ENCODE results near the gene USP40. TPM values are rescaled to one million over a fixed set of nuclear protein-coding genes. Genes with fewer than 3 reads are reported as not detected.

USP40 gene
- total and polyA plus RNA-seq, 2 donors = 16.0 to 59.6 TPM

DNA sequence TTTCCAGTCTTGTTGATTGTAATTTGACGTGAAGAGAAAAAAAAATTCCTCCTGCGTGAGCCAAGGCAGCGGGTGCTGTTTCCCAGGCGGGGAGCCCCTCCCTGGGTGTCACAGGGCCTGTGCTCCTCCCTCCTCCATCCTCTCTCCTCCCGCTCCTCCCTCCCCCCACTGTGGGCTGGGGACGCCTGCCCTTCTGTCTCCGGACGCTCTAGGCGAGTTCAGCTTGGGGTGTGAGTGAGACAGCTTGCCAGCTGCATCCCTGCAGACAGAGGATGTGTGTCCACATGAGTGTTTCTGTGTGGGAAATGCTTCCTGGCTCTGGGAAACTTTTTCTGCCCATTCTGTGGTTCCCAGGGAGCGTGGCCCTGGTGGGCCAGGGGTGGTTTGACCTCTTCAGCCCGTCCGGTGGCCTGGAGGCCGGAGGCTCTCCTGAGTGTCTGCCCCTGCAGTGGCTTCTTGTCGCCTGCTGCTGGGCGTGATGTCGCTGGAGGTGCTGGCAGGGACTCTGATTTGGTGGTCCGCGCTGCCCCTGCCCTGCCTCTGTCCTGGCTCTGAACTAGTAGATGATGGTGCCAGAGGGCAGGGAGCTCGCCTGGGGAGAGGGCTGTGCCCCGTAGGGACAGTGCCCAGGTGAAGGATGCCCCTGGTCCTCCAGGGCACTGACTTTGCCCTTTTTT, 96.4 kb downstream of the USP40 start:
- DNase-seq (ENCODE audit: extremely low spot score) = no peak
- H3K36me3 ChIP-seq (ENCODE audit: insufficient read depth) = no peaks in the 10 kb centered on the region
- no peaks in the 10 kb centered on the region for H3K4me1 ChIP-seq (ENCODE audit: insufficient read depth)
- H3K27ac ChIP-seq (ENCODE audit: low read depth) = no peak overlapping the region
- 62% methylated on average over 20 of the region's 20 CpGs for WGBS
- H3K4me3 ChIP-seq (ENCODE audit: low read depth, low read length) = no peak overlapping the region

DNA sequence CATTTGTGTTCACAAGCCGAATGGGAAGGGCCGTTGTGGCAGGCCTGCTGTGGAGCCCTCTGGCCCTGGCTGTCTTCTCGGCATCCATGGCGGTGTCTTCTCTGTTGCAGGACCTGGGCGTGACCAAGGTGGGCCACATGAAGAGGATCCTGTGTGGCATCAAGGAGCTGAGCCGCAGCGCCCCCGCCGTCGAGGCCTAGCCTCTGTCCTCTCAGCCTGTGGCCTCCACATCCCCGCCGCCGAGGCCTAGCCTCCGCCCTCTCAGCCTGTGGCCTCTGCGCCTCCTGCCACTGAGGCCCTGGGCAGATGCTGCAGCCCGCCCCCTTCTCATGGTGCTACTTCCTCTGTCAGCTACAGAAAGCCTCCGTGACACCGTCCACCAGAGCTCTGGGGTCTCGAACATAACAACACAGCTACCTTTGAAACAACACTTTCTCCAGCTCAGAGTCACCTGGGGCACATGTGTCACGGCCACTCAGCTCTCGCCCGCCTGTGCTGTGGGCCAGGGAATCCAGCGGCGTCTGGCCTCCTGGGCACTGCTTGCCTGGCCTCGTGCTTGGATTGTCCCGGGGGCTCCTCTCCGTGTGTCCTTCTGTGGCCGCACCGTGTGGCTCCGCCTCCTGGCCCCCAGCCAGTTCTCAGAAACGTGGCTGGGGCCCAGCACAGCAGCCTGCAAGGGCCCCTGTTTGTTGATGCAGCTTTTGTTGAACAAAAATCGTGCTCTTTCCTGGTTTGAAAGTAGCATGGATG, 97.1 kb downstream of the USP40 start:
- H3K4me1 ChIP-seq (ENCODE audit: insufficient read depth) = no peaks in the 10 kb centered on the region
- no peak overlapping the region for H3K4me3 ChIP-seq (ENCODE audit: low read depth, low read length)
- H3K36me3 ChIP-seq (ENCODE audit: insufficient read depth) = no peaks in the 10 kb centered on the region
- H3K27ac ChIP-seq (ENCODE audit: low read depth) = peak overlapping the region; percentile 33
- DNase-seq (ENCODE audit: extremely low spot score) = no peak
- WGBS = 73% methylated on average over 32 of the region's 32 CpGs

- no peaks in the 10 kb centered on the region for H3K4me1 ChIP-seq (ENCODE audit: insufficient read depth)
- DNase-seq (ENCODE audit: extremely low spot score) = no peak
- WGBS = 95% methylated on average over 8 of the region's 8 CpGs
- H3K36me3 ChIP-seq (ENCODE audit: insufficient read depth) = peaks cover 2% of the 10 kb centered on the region
- no peak overlapping the region for H3K4me3 ChIP-seq (ENCODE audit: low read depth, low read length)
- H3K27ac ChIP-seq (ENCODE audit: low read depth) = no peak overlapping the region
Observed at GRCh38 chr2:233468741-233469110, 97.9 kb downstream of the USP40 start.

DNA sequence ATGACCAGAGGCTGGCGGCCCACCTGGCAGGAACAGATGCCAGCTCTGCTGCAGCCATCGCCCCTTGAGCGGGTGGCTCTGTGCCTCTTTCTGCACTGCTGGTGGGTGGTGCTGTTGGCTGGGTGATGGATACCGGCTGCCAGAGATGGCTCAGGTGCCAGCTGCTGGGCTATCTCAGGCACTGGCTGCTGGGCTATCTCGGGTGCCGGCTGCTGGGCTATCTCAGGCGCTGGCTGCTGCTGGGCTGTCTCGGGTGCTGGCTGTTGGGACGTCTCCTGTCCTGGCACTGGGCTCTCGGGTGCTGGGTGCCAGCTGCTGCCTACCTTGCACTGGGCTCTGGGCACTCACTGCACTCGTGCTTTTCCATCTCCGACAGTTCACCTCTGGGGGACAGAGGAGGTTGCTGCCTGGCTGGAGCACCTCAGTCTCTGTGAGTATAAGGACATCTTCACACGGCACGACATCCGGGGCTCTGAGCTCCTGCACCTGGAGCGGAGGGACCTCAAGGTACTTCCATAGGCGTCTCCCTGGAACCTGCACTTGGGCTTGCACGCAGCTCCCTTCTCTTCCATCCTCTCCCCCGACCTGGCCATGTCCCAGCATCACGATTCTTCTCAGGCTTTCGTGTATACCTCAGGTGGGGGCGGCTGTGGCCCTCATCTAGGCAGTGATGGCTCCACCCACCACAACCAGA, 98.4 kb downstream of the USP40 start:
- Histone ChIP-seq H3K4me3 (ENCODE audit: low read depth, low read length) (no peak overlapping the region), H3K27ac (ENCODE audit: low read depth) (no peak overlapping the region), H3K4me1 (ENCODE audit: insufficient read depth) (no peaks in the 10 kb centered on the region), H3K36me3 (ENCODE audit: insufficient read depth) (peaks cover 2% of the 10 kb centered on the region)
- WGBS = 92% methylated on average over 22 of the region's 22 CpGs
- DNase-seq (ENCODE audit: extremely low spot score) = no peak

GRCh38 chr2:233466991-233467603, 99.5 kb downstream of the USP40 start:
- no peak for DNase-seq (ENCODE audit: extremely low spot score)
- Histone ChIP-seq H3K4me1 (ENCODE audit: insufficient read depth) (no peaks in the 10 kb centered on the region), H3K27ac (ENCODE audit: low read depth) (no peak overlapping the region), H3K4me3 (ENCODE audit: low read depth, low read length) (no peak overlapping the region), H3K36me3 (ENCODE audit: insufficient read depth) (peaks cover 2% of the 10 kb centered on the region)
- WGBS = 91% methylated on average over 20 of the region's 20 CpGs

GRCh38 chr2:233464531-233465240, 101.9 kb downstream of the USP40 start:
- 82% methylated on average over 16 of the region's 16 CpGs for WGBS
- peak overlapping the region; percentile 11 for H3K27ac ChIP-seq (ENCODE audit: low read depth)
- no peaks in the 10 kb centered on the region for H3K4me1 ChIP-seq (ENCODE audit: insufficient read depth)
- no peak overlapping the region for H3K4me3 ChIP-seq (ENCODE audit: low read depth, low read length)
- H3K36me3 ChIP-seq (ENCODE audit: insufficient read depth) = peaks cover 6% of the 10 kb centered on the region
- peak; percentile 43 for DNase-seq (ENCODE audit: extremely low spot score)

DNA sequence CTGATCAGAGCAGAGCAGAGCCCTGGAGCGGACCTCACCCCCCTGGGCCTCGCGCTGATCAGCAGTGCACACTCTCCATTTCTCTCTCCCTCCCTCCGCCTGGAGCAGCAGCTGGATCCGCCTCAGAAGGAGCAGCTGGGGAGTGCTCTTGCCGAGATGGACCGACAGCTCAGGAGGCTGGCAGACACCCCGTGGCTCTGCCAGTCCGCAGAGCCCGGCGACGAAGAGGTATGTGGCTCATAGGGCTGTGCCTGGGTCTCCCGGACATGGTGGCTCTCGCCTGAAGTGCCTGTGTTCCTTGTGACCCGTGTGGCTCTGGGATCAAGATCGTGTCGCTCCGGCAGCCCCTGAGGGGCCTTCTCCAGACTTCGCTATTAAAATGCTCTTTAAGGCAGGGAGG, 102.5 kb downstream of the USP40 start:
- DNase-seq (ENCODE audit: extremely low spot score) = no peak
- 93% methylated on average over 19 of the region's 19 CpGs for WGBS
- peaks cover 6% of the 10 kb centered on the region for H3K36me3 ChIP-seq (ENCODE audit: insufficient read depth)

GRCh38 chr2:233463586-233463985, 103.0 kb downstream of the USP40 start:
- WGBS = 90% methylated on average over 16 of the region's 16 CpGs
- DNase-seq (ENCODE audit: extremely low spot score) = no peak
- H3K4me1 ChIP-seq (ENCODE audit: insufficient read depth) = no peaks in the 10 kb centered on the region
- H3K27ac ChIP-seq (ENCODE audit: low read depth) = no peak overlapping the region
- H3K36me3 ChIP-seq (ENCODE audit: insufficient read depth) = peaks cover 6% of the 10 kb centered on the region
- H3K4me3 ChIP-seq (ENCODE audit: low read depth, low read length) = no peak overlapping the region

More for the DNA sequence above, 102.5 kb downstream of the USP40 start:
- Histone ChIP-seq H3K4me3 (ENCODE audit: low read depth, low read length) (no peak overlapping the region), H3K27ac (ENCODE audit: low read depth) (peak overlapping the region; percentile 11), H3K4me1 (ENCODE audit: insufficient read depth) (no peaks in the 10 kb centered on the region)

- H3K4me3 ChIP-seq (ENCODE audit: low read depth, low read length) = no peak overlapping the region
- WGBS = 94% methylated on average over 21 of the region's 21 CpGs
- H3K27ac ChIP-seq (ENCODE audit: low read depth) = no peak overlapping the region
- no peaks in the 10 kb centered on the region for H3K4me1 ChIP-seq (ENCODE audit: insufficient read depth)
- peaks cover 7% of the 10 kb centered on the region for H3K36me3 ChIP-seq (ENCODE audit: insufficient read depth)
- DNase-seq (ENCODE audit: extremely low spot score) = no peak
Observed at GRCh38 chr2:233462826-233463470, 103.6 kb downstream of the USP40 start.

DNA sequence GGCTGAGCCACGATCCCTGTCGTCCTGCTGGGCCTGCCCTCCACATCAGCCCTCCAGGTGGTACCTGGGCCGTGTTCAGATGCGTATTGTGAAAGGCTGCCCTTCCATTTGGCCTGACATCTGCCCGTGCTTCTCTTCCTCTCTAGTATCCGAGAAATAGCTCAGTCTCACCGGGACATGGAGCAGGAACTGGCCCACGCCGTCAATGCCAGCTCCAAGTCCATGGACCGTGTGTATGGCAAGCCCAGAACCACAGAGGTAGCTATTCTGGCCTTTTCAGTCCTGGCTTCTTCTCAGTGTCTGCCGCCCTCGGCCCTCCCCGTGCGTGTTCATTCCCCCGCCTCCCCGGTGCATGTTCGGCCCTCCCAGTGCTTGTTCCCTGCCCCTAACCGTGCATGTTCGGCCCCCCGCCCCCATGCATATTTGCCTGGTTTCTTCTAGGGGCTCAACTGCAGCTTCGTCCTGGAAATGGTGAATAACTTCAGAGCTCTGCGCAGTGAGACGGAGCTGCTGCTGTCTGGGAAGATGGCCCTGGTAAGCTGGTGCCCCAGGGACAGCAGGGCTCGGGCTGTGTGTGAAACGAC, 104.3 kb downstream of the USP40 start:
- DNase-seq (ENCODE audit: extremely low spot score) = no peak
- peaks cover 8% of the 10 kb centered on the region for H3K36me3 ChIP-seq (ENCODE audit: insufficient read depth)
- 94% methylated on average over 25 of the region's 25 CpGs for WGBS
- H3K4me1 ChIP-seq (ENCODE audit: insufficient read depth) = no peaks in the 10 kb centered on the region
- no peak overlapping the region for H3K27ac ChIP-seq (ENCODE audit: low read depth)
- H3K4me3 ChIP-seq (ENCODE audit: low read depth, low read length) = no peak overlapping the region

GRCh38 chr2:233461481-233461891, 105.1 kb downstream of the USP40 start:
- H3K27ac ChIP-seq (ENCODE audit: low read depth) = no peak overlapping the region
- DNase-seq (ENCODE audit: extremely low spot score) = no peak
- no peaks in the 10 kb centered on the region for H3K4me1 ChIP-seq (ENCODE audit: insufficient read depth)
- H3K36me3 ChIP-seq (ENCODE audit: insufficient read depth) = peaks cover 8% of the 10 kb centered on the region
- no peak overlapping the region for H3K4me3 ChIP-seq (ENCODE audit: low read depth, low read length)
- 83% methylated on average over 8 of the region's 8 CpGs for WGBS

GRCh38 chr2:233460726-233461441, 105.7 kb downstream of the USP40 start:
- Histone ChIP-seq H3K4me3 (ENCODE audit: low read depth, low read length) (no peak overlapping the region), H3K4me1 (ENCODE audit: insufficient read depth) (no peaks in the 10 kb centered on the region), H3K36me3 (ENCODE audit: insufficient read depth) (peaks cover 8% of the 10 kb centered on the region), H3K27ac (ENCODE audit: low read depth) (no peak overlapping the region)
- WGBS = 82% methylated on average over 32 of the region's 32 CpGs
- DNase-seq (ENCODE audit: extremely low spot score) = no peak
